HG03097 (cell line): Measurements from ENCODE around the gene PTX3.

Experiments used
- ATAC-seq: cut with Tn5 transposase; IDR thresholded peaks from one replicate; pipeline ENCODE4 v1.9.1; 2021; ENCODE audit not compliant: unreplicated experiment, low FRiP score

Gene PTX3

DNA sequence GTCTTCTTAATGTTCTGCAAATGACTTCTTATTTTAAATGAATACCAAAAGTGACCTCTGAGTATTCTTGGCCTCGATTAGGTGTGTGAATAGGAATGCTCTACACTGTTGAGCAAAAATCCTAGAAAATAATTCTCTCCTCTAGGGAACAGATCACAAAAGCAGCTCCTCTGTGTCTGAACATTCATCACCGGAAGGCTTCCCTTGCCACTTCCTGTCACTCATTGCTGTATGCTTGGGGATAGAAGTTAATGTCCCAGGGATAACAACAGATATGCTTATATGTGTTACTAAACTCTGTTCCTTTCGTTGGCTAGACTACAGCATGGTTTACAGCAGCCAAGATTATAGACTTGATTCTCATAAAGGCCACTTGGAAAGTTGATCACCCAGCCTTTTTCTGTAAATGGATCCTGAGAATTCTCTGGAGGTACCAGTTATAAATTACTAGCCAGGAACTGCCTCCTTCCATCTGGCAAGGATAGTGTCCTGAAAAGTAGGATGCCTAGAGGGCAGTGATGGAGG is 16.0 kb upstream of the PTX3 start:
- no peak for ATAC-seq

DNA sequence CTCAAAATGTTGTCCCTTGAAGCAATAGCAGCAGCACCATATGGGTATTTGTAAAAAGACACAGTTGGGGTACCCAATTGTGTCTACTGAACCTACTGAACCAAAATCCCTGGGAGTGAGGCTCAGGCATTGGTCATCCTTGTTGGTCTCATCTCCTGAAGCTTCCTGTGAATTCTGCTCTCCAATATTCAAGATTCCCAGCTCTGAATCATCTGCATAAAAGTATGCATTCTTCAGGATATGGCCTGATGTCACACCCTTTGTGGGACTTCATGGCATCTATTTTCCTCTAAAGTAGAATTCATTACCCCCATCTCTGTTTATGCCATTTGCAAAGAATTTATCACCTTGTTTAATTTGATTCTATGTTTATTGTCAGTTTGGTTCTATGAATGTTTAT is 13.3 kb upstream of the PTX3 start:
- ATAC-seq, result no peak

DNA sequence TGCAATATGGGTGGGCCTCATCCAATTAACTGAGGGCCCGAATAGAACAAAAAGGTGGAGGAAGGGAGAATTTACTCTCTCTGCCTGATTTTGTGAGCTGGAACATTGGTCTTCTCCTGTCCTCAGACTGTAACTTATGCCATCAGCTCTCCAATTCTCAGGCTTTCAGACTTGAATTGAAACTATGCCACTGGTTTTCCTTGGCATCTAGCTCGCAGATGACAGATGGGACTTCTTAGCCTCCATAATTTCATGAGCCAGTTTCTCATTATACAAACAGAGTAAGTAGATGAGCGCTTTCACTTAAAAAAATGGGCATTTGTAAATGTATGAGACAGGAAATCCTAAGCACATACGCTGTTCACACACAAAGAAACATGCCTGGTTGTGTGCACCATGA is 8.7 kb upstream of the PTX3 start:
- no peak for ATAC-seq

DNA sequence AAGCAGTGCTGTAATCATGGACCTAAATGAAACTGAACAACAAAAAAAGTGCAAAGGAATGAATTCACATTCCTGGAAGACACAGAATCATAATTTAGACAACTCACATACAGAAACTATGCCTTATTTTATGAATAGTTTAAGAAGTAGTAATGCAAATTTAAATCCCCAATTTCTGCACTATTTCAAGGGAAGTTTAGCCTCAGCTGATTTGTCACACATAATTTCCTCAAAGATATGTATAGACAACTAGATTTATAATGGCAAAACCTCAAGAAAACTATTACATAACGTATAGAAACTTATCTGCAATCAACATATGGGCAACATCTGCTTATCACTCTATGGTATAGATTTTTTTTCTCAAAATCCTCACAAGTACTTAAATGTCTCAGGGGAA is 7.8 kb upstream of the PTX3 start:
- ATAC-seq, result no peak

DNA sequence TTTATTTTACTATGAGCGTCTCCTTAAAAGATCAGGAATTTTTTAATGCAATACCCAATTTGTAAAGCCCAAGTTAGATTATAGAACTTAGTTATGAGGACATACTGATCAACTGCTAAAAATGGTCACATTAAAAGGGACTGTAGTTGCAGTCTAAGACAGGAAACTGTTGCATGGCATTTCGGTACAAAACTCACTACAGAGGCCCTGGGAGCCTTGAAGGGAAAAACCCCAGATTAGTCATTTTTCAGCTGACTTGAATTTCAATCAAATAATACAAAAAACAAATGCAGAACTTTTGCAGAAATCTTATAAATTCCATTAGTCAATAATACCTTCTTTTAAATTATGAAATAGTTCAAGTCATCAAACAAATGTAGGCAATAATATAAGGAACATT is 6.9 kb upstream of the PTX3 start:
- ATAC-seq, result no peak

DNA sequence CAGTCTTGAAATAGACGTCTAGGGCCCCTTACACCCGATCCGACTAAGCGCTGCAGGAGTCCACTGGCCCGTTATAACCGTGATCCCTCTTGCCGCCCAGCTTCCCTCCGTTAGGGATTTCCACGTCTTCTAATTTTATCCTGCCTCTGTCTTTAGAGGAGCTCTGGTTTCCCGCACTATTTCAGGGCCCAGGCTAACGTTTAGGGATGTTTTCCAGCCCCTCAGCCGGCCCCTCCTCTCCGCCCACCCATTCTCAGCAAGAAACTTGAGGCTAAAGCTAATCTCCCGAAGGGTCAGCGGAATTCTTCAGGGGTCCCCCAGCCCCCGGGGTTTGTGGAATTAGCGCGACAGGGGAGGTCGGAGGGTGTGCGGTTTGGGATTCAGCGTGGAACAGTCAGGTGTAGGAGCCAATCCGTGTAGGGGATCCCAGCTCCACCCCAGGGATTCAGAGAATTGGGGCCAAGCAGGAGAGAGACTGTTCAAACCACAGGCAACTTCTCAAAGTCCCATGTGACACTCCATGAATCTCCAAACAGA is 1.6 kb downstream of the PTX3 start:
- ATAC-seq, result no peak

DNA sequence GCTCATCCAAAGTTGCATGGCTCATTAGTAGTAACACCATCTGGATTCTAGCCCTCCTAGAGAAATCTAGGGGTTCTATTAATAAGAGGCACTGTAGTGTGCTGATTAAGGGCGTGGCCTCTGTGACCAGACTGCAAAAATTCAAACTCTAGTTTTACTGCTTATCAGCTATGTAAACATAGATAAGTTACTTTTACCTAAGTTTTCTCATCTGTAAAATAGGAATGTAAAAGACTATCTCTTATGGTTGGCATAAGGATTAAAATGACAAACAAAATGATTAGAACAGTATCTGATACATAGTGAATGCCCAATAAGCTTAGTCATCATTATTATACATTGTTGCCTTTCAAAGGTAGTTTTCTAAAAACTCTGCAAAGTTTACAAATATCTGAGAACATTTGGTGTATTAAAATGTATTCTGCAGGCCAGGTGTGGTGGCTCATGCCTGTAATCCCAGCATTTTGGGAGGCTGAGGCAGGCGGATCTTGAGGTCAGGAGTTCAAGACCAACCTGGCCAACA is 4.5 kb downstream of the PTX3 start:
- ATAC-seq, result no peak

DNA sequence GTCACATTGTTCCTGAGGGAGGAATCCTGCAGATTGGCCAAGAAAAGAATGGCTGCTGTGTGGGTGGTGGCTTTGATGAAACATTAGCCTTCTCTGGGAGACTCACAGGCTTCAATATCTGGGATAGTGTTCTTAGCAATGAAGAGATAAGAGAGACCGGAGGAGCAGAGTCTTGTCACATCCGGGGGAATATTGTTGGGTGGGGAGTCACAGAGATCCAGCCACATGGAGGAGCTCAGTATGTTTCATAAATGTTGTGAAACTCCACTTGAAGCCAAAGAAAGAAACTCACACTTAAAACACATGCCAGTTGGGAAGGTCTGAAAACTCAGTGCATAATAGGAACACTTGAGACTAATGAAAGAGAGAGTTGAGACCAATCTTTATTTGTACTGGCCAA is 6.1 kb downstream of the PTX3 start:
- ATAC-seq, result no peak

DNA sequence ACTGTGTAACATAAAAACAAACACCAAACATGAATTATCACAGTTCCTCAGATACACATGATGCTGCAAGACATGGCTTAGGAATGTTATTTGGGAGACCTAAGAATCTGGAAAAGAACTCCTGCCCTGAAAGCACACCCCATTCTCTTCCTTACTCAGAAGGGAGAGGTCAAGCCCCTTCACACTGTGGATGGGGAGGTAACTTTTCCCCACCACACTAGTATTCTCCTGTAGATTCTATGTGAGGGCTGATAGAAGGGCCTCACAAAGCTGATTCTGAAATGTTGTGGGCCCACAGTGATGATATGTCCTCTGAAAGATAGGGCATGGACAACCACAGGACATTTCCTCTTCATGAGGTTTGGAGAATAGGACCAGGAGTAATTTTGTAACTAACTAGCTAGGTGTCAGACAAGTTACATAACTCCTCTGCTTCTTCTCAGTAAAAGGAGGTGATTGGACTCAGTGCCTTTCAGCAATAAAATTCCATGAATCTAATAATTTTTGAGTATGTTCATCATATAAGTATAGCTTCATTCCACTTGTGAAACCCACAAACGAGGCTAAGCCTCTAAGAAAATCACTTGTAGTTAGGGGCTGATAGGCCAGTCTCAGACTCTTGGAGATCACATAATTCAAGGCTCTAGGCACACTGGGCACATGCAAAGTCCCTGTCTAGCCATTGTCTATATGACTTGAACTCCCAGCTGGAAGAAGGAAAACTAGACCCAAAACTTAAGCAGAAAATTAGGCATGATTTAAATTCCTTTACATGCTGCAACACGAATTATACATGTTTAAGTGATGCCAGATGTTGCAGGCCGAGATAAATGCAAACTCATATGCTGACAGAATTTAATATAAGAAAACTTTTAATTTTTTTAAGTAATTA is 7.5 kb downstream of the PTX3 start:
- no peak for ATAC-seq

DNA sequence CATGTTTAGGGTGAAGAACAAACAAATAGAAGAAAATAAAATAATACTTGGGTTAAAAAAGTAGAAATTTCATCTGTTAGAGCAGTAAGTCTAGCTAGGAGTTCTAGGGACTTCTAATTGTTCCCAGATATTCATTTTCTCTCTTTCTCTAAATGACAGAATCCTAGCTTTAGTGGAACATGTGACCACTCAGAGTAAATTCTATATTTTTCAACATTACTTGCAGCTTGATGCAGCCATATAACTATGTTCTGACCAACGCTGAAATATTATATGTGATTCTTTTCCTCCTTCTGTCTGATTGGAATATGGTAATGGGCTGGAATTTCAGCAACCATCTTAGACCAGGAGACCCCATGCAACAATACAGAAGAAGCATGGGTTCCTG is 8.1 kb downstream of the PTX3 start:
- no peak for ATAC-seq

DNA sequence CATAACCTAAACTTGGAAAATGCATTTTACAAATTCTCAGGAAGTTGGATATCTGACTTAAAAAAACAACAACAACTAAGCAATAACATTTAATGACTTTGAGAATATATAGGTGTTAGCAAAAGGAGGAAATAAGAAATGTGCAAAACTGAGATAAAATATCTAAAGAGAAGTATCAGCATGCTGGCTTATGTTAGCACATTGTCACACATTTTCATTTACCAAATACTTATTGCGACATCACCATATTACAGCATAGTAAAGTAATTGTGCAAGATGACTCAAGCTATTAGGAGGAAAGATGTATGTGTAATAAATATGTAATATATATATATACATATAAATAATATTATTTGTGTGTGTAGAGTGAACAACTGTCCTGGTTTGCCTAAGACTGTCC is 9.2 kb downstream of the PTX3 start:
- ATAC-seq, result no peak

DNA sequence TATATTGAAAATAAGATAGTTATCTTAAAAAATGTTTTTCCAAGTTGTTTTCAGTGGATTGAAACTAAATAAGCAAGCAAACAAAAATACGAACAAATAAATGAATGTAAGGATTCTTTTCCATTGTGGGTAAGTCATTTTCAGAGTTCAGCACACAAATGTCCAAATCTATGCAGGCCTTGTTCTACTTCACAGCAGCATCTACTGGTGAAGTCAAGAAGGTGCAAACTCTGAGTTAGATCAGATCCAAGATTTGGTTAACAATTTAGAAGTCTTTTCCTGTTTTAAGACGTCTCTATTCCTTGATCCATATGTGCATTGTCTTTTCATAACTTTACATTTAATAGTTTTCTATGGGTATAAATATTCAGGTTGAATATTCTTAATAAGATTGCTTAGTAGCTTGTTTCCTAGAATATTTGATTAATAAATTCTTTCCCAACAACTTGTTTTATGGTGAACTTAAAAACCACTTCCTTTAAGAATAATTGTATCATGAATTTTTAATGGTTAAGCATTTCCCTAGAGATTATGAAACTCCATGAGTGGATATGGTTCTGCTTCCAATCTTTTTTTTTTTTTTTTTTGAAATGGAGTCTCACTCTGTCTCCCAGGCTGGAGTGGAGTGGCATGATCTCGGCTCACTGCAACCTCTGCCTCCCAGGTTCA is 10.5 kb downstream of the PTX3 start:
- ATAC-seq, result no peak

DNA sequence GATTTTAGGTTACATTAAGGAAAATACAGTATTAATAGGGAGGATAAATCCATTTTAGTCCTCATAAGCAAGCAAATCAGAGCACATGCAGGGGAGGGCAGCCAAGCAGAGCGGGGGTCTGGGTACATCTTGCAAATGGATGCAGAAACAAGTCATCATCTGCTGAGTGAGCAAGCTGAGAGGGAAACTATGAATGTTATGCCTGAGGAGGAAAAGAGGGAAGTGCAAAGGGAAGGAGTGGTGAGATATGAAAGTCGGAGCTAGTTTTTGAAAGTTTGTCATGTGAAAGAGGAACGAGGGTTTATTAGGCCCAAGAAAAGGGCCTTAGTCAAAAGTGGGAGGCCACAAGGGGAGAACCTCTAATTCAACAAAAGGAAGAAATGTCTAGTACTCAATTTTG is 15.4 kb downstream of the PTX3 start:
- no peak for ATAC-seq

DNA sequence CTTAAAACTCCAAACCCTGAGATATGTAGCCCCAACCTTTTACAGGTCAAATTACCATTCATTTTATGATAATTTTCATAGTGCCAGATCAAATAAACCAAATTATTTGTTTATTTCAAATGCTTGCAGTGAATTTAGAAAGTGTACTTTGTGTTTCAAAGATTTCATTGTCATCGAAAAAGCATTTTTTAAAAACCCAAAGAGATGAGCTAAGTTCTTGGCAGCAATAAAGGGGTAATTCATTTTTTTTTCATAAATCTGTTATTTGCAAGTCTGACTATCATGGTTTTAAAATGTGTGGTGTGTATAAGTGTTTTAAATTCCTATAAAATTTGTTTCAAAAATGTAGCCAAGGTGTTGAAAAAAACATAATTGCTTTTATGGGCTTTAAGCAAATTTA is 17.2 kb downstream of the PTX3 start:
- ATAC-seq, result no peak

DNA sequence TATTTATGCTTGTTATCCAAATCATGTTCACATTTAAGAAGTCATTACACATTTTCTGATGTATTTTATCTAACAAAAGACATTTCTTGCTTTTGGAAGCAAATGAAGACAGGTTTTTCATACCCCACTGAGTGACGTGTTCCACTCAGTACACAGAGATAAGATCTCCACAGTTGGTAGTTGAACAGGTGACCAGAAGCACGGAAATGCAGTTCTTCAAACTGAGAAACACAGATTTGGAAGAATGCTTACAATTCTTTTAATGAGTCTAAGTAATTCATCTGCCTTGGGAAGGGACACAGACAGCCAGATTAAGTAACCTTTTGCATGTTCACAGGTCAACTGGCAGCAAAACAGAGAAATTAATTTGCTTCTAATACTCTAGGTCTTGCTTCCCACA is 23.1 kb downstream of the PTX3 start:
- no peak for ATAC-seq

DNA sequence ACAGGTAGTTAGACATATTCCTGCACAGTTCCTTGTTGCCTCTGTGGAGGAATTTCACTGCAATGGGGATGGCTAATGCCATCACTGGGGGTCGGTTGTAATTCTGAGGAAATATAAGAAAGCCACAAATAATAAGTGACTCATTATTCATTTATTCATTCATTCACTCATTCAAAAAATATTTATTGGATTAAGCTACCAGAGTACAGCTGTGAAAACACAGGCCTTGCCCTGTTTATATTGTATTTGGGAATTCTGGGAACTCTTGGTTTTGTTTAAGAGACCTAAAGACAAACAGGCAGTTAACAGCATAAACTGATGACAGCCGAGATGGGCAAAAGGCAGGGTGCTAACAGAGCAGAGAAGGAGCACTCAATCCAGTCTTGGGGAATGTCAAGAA is 23.6 kb downstream of the PTX3 start:
- ATAC-seq, result no peak

DNA sequence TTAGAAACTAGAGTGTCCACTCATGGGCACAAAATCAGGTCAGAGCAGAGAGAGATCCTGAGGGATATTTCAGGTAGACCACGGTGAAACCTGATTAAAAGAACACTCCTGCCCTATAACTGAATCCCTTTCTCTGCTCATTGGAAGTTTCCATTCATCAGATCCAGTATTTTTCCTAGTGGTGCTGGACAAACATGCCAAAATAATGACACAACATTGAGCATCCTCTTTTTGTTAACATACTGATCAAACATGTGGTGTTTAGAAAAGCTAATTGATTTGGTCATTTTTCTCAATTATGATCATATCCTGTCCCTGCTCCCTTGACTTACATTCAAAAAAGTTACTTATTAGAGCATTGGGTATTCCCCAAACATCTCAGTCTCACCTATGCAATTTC is 27.2 kb downstream of the PTX3 start:
- ATAC-seq, result no peak

DNA sequence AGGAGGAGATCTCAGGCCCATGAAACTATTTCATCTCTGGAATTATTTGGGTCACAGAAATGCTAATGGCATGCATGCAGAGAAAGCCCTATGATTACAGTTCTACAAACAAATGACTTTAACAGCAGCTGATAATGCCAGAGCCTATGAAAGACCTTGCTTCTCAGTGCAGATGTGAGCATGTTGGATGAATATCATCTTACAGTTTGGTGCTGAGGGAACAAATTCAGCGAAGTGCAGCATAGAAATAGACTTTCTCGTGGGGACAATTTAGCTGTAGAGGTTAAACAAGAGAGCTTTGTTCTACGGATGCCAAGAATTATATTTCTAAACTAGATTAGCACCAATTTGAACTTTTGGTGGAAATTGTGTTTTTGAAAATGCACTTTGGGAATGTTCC is 27.7 kb downstream of the PTX3 start:
- no peak for ATAC-seq

DNA sequence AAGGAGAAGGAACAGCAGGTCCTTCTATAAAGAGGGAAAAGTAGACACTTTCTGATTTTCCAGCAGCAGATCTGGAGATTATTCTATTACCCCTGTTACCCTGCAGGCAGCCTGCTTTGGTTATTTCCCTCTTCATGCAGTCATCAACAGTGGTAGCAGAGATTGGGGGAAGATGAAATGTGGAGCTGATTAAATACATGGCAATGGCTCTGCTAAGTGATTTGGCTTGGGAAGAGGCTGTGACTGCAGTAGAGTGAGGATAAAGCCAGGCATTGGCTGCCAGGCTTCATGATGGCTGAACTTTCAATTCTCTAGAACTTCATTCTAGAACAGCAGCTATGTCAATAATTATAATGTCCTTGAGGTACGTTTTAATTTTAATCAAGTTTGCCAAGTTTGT is 29.1 kb downstream of the PTX3 start:
- no peak for ATAC-seq

DNA sequence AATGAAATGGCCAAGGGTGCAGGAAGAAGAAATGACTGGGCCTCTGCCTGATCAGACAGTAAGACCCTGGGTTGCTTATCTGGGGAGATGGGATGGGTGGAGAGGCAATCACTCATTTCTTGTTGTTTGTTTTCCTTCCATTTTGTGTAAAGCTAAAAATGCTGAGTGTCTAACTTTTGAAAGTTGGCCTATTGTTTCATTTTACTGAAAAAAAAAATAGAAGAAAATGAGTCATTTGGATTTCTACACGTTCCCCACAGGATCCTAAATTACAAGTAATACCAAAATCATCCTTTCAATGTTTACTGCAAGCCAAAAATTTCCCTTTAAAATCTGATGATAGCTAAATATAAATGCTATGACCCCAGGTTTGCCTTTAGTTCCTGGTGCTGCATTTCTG is 30.6 kb downstream of the PTX3 start:
- no peak for ATAC-seq

DNA sequence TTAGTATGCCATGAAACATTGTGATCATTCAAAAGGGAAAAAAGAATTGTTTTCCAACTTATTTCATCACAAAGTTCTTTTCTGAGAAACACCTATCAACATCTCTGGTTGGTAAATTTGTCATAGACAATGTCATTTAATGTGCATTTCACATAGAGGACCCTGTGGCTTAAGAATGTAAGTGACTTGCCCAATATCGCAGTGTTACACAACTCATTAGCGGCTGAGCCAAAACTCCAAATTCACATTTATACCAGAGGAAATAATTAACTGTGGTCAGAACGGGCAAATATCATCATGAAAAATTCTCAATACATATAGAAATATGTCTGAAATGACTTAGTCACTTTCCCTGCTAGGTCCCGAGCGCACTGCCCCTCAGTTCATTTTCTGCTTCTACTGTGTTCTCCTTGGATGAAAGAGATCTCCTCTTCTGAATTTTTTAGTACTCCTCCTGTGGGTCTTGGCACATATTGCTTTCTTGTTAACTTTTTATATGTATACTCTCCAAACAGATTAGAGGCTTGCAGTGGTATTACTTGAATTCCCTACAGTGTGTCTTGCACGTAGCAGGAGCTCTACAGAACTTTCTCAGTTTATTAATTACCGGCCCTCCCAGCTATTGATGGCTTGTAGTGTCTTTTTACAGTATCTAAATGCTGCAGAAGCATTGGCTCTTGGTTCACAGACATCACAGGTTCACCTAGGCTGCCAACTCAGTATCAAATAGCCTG is 33.1 kb downstream of the PTX3 start:
- ATAC-seq, result no peak
